ENCODE data around the gene CENPS. TPM values are rescaled to one million over a fixed set of nuclear protein-coding genes. Genes with fewer than 3 reads are reported as not detected.
A peak's percentile ranks its signal among the peaks of the same experiment; 100 is the strongest.

Gene CENPS
- total and polyA plus RNA-seq, 2 of the 8 experiments (the other 6 are each of a cell fraction or from before 2014, with no cell fraction given): 7.8 to 20.3 TPM

- peak; percentile 84 to 92 (median 90) for TF ChIP-seq CTCF (IDR thresholded peaks at IDR 0.05; ENCODE audit: control extremely low read depth in 1 of 3, insufficient read depth in 1 of 3, low read depth in 1 of 3, low read length in 3 of 3)
- peak; percentile 54 to 58; a peak in 2 of 4 replicates for TF ChIP-seq SIN3A (conservative IDR thresholded peaks at IDR 0.05 in 1 of 2, IDR thresholded peaks at IDR 0.05 in 1 of 2; ENCODE audit: low read depth in 1 of 2, low read length in 2 of 2)
- TF ChIP-seq NRF1 (IDR thresholded peaks at IDR 0.05; ENCODE audit: low read depth, low read length): peak; percentile 89
- peak; percentile 53; the same call in 1 of the 2 replicates for TF ChIP-seq GABPA (IDR thresholded peaks at IDR 0.05; ENCODE audit: borderline replicate concordance, insufficient read depth, low read length)
- TF ChIP-seq RAD21 (IDR thresholded peaks at IDR 0.05 in 1 of 2, conservative IDR thresholded peaks at IDR 0.05 in 1 of 2; ENCODE audit: low read depth in 2 of 2, low read length in 2 of 2): peak; percentile 38 to 60
- TF ChIP-seq HDAC6 (IDR thresholded peaks at IDR 0.05; ENCODE audit: low read depth, low read length): no peak
- TF ChIP-seq BCL11A (IDR thresholded peaks at IDR 0.05; ENCODE audit: low read depth in 2 of 2, low read length in 2 of 2): no peak
- no peak for TF ChIP-seq SIRT6 (IDR thresholded peaks at IDR 0.05; ENCODE audit: low read length)
- peak in 1 of 2 experiments; percentile 90; a peak in 2 of 3 replicates for TF ChIP-seq POLR2A (IDR thresholded peaks at IDR 0.05; ENCODE audit: control extremely low read depth in 1 of 2, low read depth in 2 of 2, low read length in 2 of 2)
- TF ChIP-seq BRCA1 (IDR thresholded peaks at IDR 0.05; ENCODE audit: low read depth, low read length): no peak
- TF ChIP-seq SP4 (IDR thresholded peaks at IDR 0.05; ENCODE audit: low read length): no peak; the same call in 1 of the 2 replicates
- peak; percentile 9; the same call in 1 of the 2 replicates for TF ChIP-seq YY1 (IDR thresholded peaks at IDR 0.05; ENCODE audit: low read depth, low read length)
- TF ChIP-seq MAX (IDR thresholded peaks at IDR 0.05): peak; percentile 89
- peak; percentile 3; the same call in 1 of the 2 replicates for TF ChIP-seq SRF (IDR thresholded peaks at IDR 0.05; ENCODE audit: low read depth, low read length)
- peak; percentile 96 for TF ChIP-seq RBBP5 (IDR thresholded peaks at IDR 0.05; ENCODE audit: borderline replicate concordance, low read depth, low read length)
- no peak for TF ChIP-seq CBX8 (IDR thresholded peaks at IDR 0.05; ENCODE audit: borderline replicate concordance, low read depth, low read length)
- TF ChIP-seq TCF12 (IDR thresholded peaks at IDR 0.05; ENCODE audit: low read depth, low read length): 0 out of 2 replicates have a peak, but pooled peaks have one; percentile 40
- peak; percentile 80 for TF ChIP-seq TAF1 (IDR thresholded peaks at IDR 0.05; ENCODE audit: low read depth, low read length)
- peak; percentile 8; the same call in 1 of the 2 replicates for TF ChIP-seq KDM1A (IDR thresholded peaks at IDR 0.05; ENCODE audit: borderline replicate concordance, low read length)
- TF ChIP-seq KDM4A (IDR thresholded peaks at IDR 0.05; ENCODE audit: low read depth, low read length, severe bottlenecking): peak; percentile 94
- TF ChIP-seq POLR2AphosphoS5 (IDR thresholded peaks at IDR 0.05; ENCODE audit: low read depth, low read length): peak; percentile 74; the same call in 1 of the 2 replicates
These were observed at the start of gene CENPS (continued) for GRCh38 chr1:10430216-10431069.

Data from H1 (cell line).